Endothelial cell of umbilical vein (primary cell): Measurements from ENCODE around the gene TNFRSF11A. TPM values are rescaled to one million over a fixed set of nuclear protein-coding genes. Genes with fewer than 3 reads are reported as not detected.

ENCODE experiments used
- BruUV-seq: library from RNA; stranded (reverse); fragments of 400-500 nt; replicated peaks from 2 replicates; lab custom pipeline; 2021; lab: Mats Ljungman, UMichigan
- CTCF ChIA-PET: fragments of 300-600, 350-600 bp; sonication (Branson Sonifier 250); formaldehyde crosslinking; loops from one replicate; lab custom pipeline; 2021; ENCODE audit warnings: antibody characterized with exemption, inconsistent platforms; lab: Charles Lee
- POLR2A ChIA-PET: fragments of 300-600, 350-600 bp; sonication (Branson Sonifier 250); formaldehyde crosslinking; loops from one replicate; lab custom pipeline; 2021; ENCODE audit warnings: antibody characterized with exemption, inconsistent platforms; lab: Charles Lee
- DNase-seq: peaks from one replicate; pipeline ENCODE4 v3.0.0-alpha.2; 2011; ENCODE audit warnings: low read depth, low spot score
- FAIRE-seq: peaks from 2 replicates; lab custom pipeline; 2011; peaks lifted over from hg19 to GRCh38; lab: Jason Lieb, UNC
- H2AFZ ChIP-seq: 2 replicates; pipeline ENCODE4 v1.6.0; 2012; ENCODE audit warnings: low read depth, low read length, control low read depth, inconsistent platforms
- H3K27ac ChIP-seq: 2 replicates; pipeline ENCODE4 v1.5.1; 2011; ENCODE audit warnings: low read depth, mild to moderate bottlenecking, control low read depth, low read length, moderate library complexity; ENCODE audit not compliant: insufficient read depth
- H3K27me3 ChIP-seq, 2 experiments: 2 replicates each; pipeline versions ENCODE4 v1.6.0 to v1.6.1; 2011; ENCODE audit warnings: low read length in 2 of 2, mixed read lengths in 1 of 2; ENCODE audit not compliant: control insufficient read depth in 2 of 2, insufficient read depth in 2 of 2
- H3K36me3 ChIP-seq, 2 experiments: 2 replicates in 1 of 2; 3 replicates in 1 of 2; pipeline ENCODE4 v1.5.1; 2011; ENCODE audit warnings: low read length in 2 of 2, mild to moderate bottlenecking in 1 of 2, moderate library complexity in 1 of 2; ENCODE audit not compliant: control insufficient read depth in 2 of 2, insufficient read depth in 2 of 2; ENCODE audit errors: extremely low read depth in 1 of 2
- H3K4me1 ChIP-seq: 3 replicates; pipeline ENCODE4 v1.5.1; 2011; ENCODE audit warnings: mild to moderate bottlenecking, low read length; ENCODE audit not compliant: control insufficient read depth, insufficient read depth; ENCODE audit errors: extremely low read depth
- H3K4me2 ChIP-seq: 2 replicates; pipeline ENCODE4 v1.6.1; 2011; ENCODE audit warnings: low read length, control low read depth, mixed read lengths; ENCODE audit not compliant: insufficient read depth
- H3K4me3 ChIP-seq, 3 experiments: fragments of 200-600 bp in 1 of 3; sonication (generic), shearing (Covaris generic) in 1 of 3; replicated peaks in 1 of 3; 2 replicates each; pipeline ENCODE4 v1.5.1; 2011 to 2016; ENCODE audit warnings: control low read depth in 3 of 3, low read length in 3 of 3, mild to moderate bottlenecking in 2 of 3, inconsistent platforms in 1 of 3, low read depth in 1 of 3, moderate library complexity in 1 of 3; ENCODE audit not compliant: insufficient read depth in 1 of 3
- H3K79me2 ChIP-seq: 2 replicates; pipeline ENCODE4 v1.6.0; 2012; ENCODE audit warnings: low read length, inconsistent platforms; ENCODE audit not compliant: control insufficient read depth, insufficient read depth
- H3K9ac ChIP-seq: replicated peaks from 2 replicates; pipeline ENCODE3; 2011; ENCODE audit warnings: low read length, control low read depth; ENCODE audit not compliant: insufficient read depth; ENCODE audit errors: extremely low read depth
- H3K9me1 ChIP-seq: replicated peaks from 3 replicates; pipeline ENCODE4 v1.6.0; 2011; ENCODE audit warnings: mild to moderate bottlenecking, low read length; ENCODE audit not compliant: control insufficient read depth, insufficient read depth; ENCODE audit errors: extremely low read depth
- H3K9me3 ChIP-seq: replicated peaks from 2 replicates; pipeline ENCODE4 v1.5.1; 2012; ENCODE audit warnings: low read length, inconsistent platforms; ENCODE audit not compliant: control insufficient read depth, insufficient read depth
- H4K20me1 ChIP-seq: replicated peaks from 2 replicates; pipeline ENCODE3; 2011; ENCODE audit warnings: mild to moderate bottlenecking, low read length; ENCODE audit not compliant: control insufficient read depth, insufficient read depth; ENCODE audit errors: extremely low read depth
- CTCF ChIP-seq, 2 donors: IDR thresholded peaks; 1 replicate in 1 of 2; 2 replicates in 1 of 2; pipeline ENCODE4 v1.5.1; 2011; ENCODE audit warnings: low read length in 2 of 2, mild to moderate bottlenecking in 2 of 2, moderate library complexity in 2 of 2, control low read depth in 1 of 2, inconsistent platforms in 1 of 2, low read depth in 1 of 2; ENCODE audit not compliant: insufficient read depth in 1 of 2; ENCODE audit errors: extremely low read depth in 1 of 2
- EZH2 ChIP-seq: IDR thresholded peaks from 2 replicates; pipeline ENCODE4 v1.6.1; 2012; ENCODE audit warnings: borderline replicate concordance, low read depth, mild to moderate bottlenecking, moderate library complexity, low read length, inconsistent platforms; ENCODE audit not compliant: severe bottlenecking
- FOS ChIP-seq: IDR thresholded peaks from 2 replicates; pipeline ENCODE4 v1.6.1; 2011; ENCODE audit warnings: mild to moderate bottlenecking, low read length, moderate library complexity, borderline replicate concordance; ENCODE audit not compliant: insufficient read depth
- GATA2 ChIP-seq: IDR thresholded peaks from 2 replicates; pipeline ENCODE4 v1.7.0; 2011; ENCODE audit warnings: low read depth, mild to moderate bottlenecking, moderate library complexity, mixed read lengths, low read length; ENCODE audit not compliant: insufficient read length, insufficient read depth
- JUN ChIP-seq: IDR thresholded peaks from 2 replicates; pipeline ENCODE4 v1.6.1; 2011; ENCODE audit warnings: borderline replicate concordance, low read depth; ENCODE audit not compliant: insufficient read length, insufficient read depth
- MAX ChIP-seq: IDR thresholded peaks from 2 replicates; pipeline ENCODE4 v1.6.1; 2011; ENCODE audit not compliant: insufficient read depth, insufficient read length
- MYC ChIP-seq: IDR thresholded peaks from one replicate; pipeline ENCODE4 v1.6.1; 2011; ENCODE audit warnings: mild to moderate bottlenecking, low read depth, low read length
- POLR2A ChIP-seq: IDR thresholded peaks from 2 replicates; pipeline ENCODE4 v1.6.1; 2012; ENCODE audit warnings: low read depth, mild to moderate bottlenecking, control low read depth, low read length
- POLR2AphosphoS5 ChIP-seq: IDR thresholded peaks from 2 replicates; pipeline ENCODE4 v1.6.1; 2012; ENCODE audit warnings: low read depth, mild to moderate bottlenecking, control low read depth, low read length, moderate library complexity; ENCODE audit not compliant: insufficient read depth
- dilution Hi-C: fragments of 300-500 bp; cut with MboI; formaldehyde crosslinking; loops from one replicate; pipeline ENCODE4 v1.15.0; 2019; ENCODE audit warnings: low sequenced_read_pairs; ENCODE audit not compliant: extremely low pct_ligation_motif_present
- intact Hi-C: fragments of 100-400 bp; cut with micrococcal nuclease; formaldehyde crosslinking; loops from one replicate; pipeline ENCODE4 v1.10.0; 2022
- polyA plus RNA-seq, 4 experiments: library from polyadenylated mRNA; depleted of rRNA in 3 of 4; stranded (reverse) in 3 of 4; unstranded in 1 of 4; fragments of >200 nt; gene quantifications; 2 replicates each; pipeline versions ENCODE4 v1.2.1 to v1.2.3, GENCODE V29; 2011 to 2012; ENCODE audit warnings: missing spikeins in 1 of 4
- total RNA-seq: library from RNA; stranded (reverse); gene quantifications from 2 replicates; pipeline ENCODE4 v1.2.3, GENCODE V29; 2021

Gene TNFRSF11A
- total and polyA plus RNA-seq, 2 donors (not counting 3 experiments of a cell fraction or from before 2014, with no cell fraction given): 10.4 to 11.1 TPM

- no peak overlapping the region for H3K27ac ChIP-seq
- no peak overlapping the region for H2AFZ ChIP-seq
- no TSS peak for BruUV-seq
- no peak for FAIRE-seq
- H3K79me2 ChIP-seq: no peaks in the 10 kb centered on the region
- TF ChIP-seq POLR2A: no peak
- TF ChIP-seq GATA2: no peak
- TF ChIP-seq EZH2: no peak
- no peak for TF ChIP-seq JUN
- TF ChIP-seq MYC: no peak
- no peak for TF ChIP-seq MAX
- no peak for TF ChIP-seq CTCF (IDR thresholded peaks at IDR 0.05; ENCODE audit: extremely low read depth in 1 of 2, insufficient read depth in 1 of 2, low read depth in 1 of 2, low read length in 2 of 2)
- no peak for TF ChIP-seq POLR2AphosphoS5
- no peak for TF ChIP-seq FOS
- peaks cover 0 to 7% of the 10 kb centered on the region in 2 experiments for H3K36me3 ChIP-seq
- no peak overlapping the region for H3K9ac ChIP-seq
- no peaks in the 10 kb centered on the region for H3K9me1 ChIP-seq
- CTCF ChIA-PET: interaction anchor here (1.3 to 1.4 kb wide), 2 partner anchors 14 to 38 kb away, joined by 3 to 4 read pairs; no protein-coding TSS in a partner anchor
- no peak overlapping the region for H3K4me2 ChIP-seq
- intact Hi-C loops (no loop called here), dilution Hi-C loops (no loop called here)
- H4K20me1 ChIP-seq: no peaks in the 10 kb centered on the region
- no peak overlapping the region for H3K4me3 ChIP-seq
- DNase-seq: no peak
- POLR2A ChIA-PET: no interaction called here
- no peaks in the 10 kb centered on the region for H3K4me1 ChIP-seq
- H3K27me3 ChIP-seq: no peaks in the 10 kb centered on the region
- no peaks in the 10 kb centered on the region for H3K9me3 ChIP-seq
Measured at GRCh38 chr18:62387257-62387656, 62.1 kb downstream of the TNFRSF11A start.
